HS-27A (cell line): ENCODE data around the gene BTBD16.

Source experiments
- DNase-seq: peaks from one replicate; pipeline ENCODE4 v3.0.0-alpha.2; 2012; ENCODE audit warnings: low read depth, missing footprints

The BTBD16 gene

GRCh38 chr10:122373721-122374120 lies 102.6 kb downstream of the BTBD16 start:
- DNase-seq, result no peak

- peak; percentile 50 for DNase-seq
Observed at GRCh38 chr10:122374237-122374858, 103.3 kb downstream of the BTBD16 start, which contains the start of gene PLEKHA1. TSS of gene PLEKHA1 (plus strand) at chr10:122374708. CDS start at chr10:122393201, 18,493 bp downstream.

GRCh38 chr10:122374859-122375678 lies 104.0 kb downstream of the BTBD16 start:
- DNase-seq, result no peak

GRCh38 chr10:122375679-122376160 lies 104.6 kb downstream of the BTBD16 start:
- no peak for DNase-seq

GRCh38 chr10:122376364-122376961 lies 105.4 kb downstream of the BTBD16 start:
- DNase-seq, result no peak

- DNase-seq, result no peak
Observed at GRCh38 chr10:122379041-122379440, 107.9 kb downstream of the BTBD16 start.

GRCh38 chr10:122379537-122379936 lies 108.4 kb downstream of the BTBD16 start:
- DNase-seq, result no peak

GRCh38 chr10:122380703-122381102 lies 109.6 kb downstream of the BTBD16 start:
- no peak for DNase-seq

- no peak for DNase-seq
Observed at GRCh38 chr10:122381680-122382079, 110.6 kb downstream of the BTBD16 start.

- DNase-seq, result no peak
Observed at GRCh38 chr10:122386514-122386913, 115.4 kb downstream of the BTBD16 start.

GRCh38 chr10:122387572-122387971 lies 116.5 kb downstream of the BTBD16 start:
- no peak for DNase-seq
